Right lung (tissue), 5 donors: ENCODE data around the gene LY6G6C. TPM values are rescaled to one million over a fixed set of nuclear protein-coding genes. Genes with fewer than 3 reads are reported as not detected.
A peak's percentile ranks its signal among the peaks of the same experiment; 100 is the strongest.

Source experiments
- DNase-seq, 2 donors: peaks; one replicate each; pipeline ENCODE4 v3.0.0-alpha.2; 2013
- polyA plus RNA-seq, 5 donors: library from polyadenylated mRNA; unstranded; fragments of 120-200 nt; gene quantifications; one replicate each; pipeline versions ENCODE4 v1.2.1 to v1.2.3, GENCODE V29; 2013; ENCODE audit warnings: inconsistent platforms in 1 of 5, low replicate concordance in 1 of 5; ENCODE audit not compliant: insufficient read length in 5 of 5, insufficient read depth in 1 of 5

The LY6G6C gene
- polyA plus RNA-seq, 5 donors = 0.39 to 0.93 (median 0.65) TPM

- no peak for DNase-seq
Measured at GRCh38 chr6:31683591-31683990, 38.0 kb downstream of the LY6G6C start.

GRCh38 chr6:31681135-31681671 is 40.3 kb downstream of the LY6G6C start:
- DNase-seq = peak in 1 of 2 donors; percentile 52

- DNase-seq = peak; percentile 88 to 91
Measured at GRCh38 chr6:31680226-31681134, 41.1 kb downstream of the LY6G6C start, which contains the start of gene LY6G5C. LY6G5C (minus strand) TSS chr6:31681067; CDS start chr6:31680373, 694 bp downstream.

GRCh38 chr6:31677955-31678354 is 43.6 kb downstream of the LY6G6C start:
- DNase-seq = no peak

- DNase-seq = no peak
Measured at GRCh38 chr6:31676904-31677303, 44.6 kb downstream of the LY6G6C start.

- no peak for DNase-seq
Measured at GRCh38 chr6:31676322-31676903, 45.1 kb downstream of the LY6G6C start.

- DNase-seq = no peak
Measured at GRCh38 chr6:31669676-31670075, 51.9 kb downstream of the LY6G6C start, which contains the start of gene LY6G5B. LY6G5B (plus strand) TSS chr6:31669976; CDS start chr6:31670951, 975 bp downstream.

Other genes starting within 250 kb of the LY6G6C start
- 1 to 10 TPM in 4 of 5 donors, under 1 TPM in 1; 0.75 to 3.3 (median 1.8) TPM for gene MICB, start 223.6 kb downstream of the LY6G6C start, polyA plus RNA-seq
- gene MCCD1, start 192.8 kb downstream of the LY6G6C start, polyA plus RNA-seq = under 1 TPM in 1 of 5 donors, not detected in 4; 0.16 TPM
- gene DDX39B, start 179.7 kb downstream of the LY6G6C start, polyA plus RNA-seq = 100 to 1,000 TPM; 573 to 737 (median 621) TPM
- 1 to 10 TPM; 2.6 to 6.4 (median 4.1) TPM for gene ATP6V1G2, start 175.1 kb downstream of the LY6G6C start, polyA plus RNA-seq
- gene NFKBIL1, start 174.1 kb downstream of the LY6G6C start, polyA plus RNA-seq = 10 to 100 TPM; 16.7 to 26.2 (median 20.0) TPM
- gene LTA, start 149.5 kb downstream of the LY6G6C start, polyA plus RNA-seq = under 1 TPM; 0.16 to 0.52 (median 0.35) TPM
- under 1 TPM in 4 of 5 donors, not detected in 1; 0.21 to 0.48 (median 0.23) TPM for gene TNF, start 146.2 kb downstream of the LY6G6C start, polyA plus RNA-seq
- gene LTB, start 139.3 kb downstream of the LY6G6C start, polyA plus RNA-seq = 1 to 10 TPM; 2.4 to 4.7 (median 2.5) TPM
- gene LST1, start 135.5 kb downstream of the LY6G6C start, polyA plus RNA-seq = 1 to 10 TPM; 5.4 to 9.2 (median 6.6) TPM
- gene NCR3, start 128.7 kb downstream of the LY6G6C start, polyA plus RNA-seq = under 1 TPM in 4 of 5 donors, not detected in 1; 0.21 to 0.73 (median 0.39) TPM
- 10 to 100 TPM; 18.6 to 25.9 (median 21.7) TPM for gene AIF1, start 106.5 kb downstream of the LY6G6C start, polyA plus RNA-seq
- 100 to 1,000 TPM; 128 to 193 (median 141) TPM for gene PRRC2A, start 101.0 kb downstream of the LY6G6C start, polyA plus RNA-seq
- 100 to 1,000 TPM; 171 to 262 (median 214) TPM for gene BAG6, start 69.1 kb downstream of the LY6G6C start, polyA plus RNA-seq
- gene APOM, start 65.9 kb downstream of the LY6G6C start, polyA plus RNA-seq = 10 to 100 TPM in 1 of 5 donors, 1 to 10 TPM in 4; 4.5 to 12.0 (median 6.3) TPM
- 10 to 100 TPM; 15.3 to 19.6 (median 16.6) TPM for gene C6orf47, start 61.0 kb downstream of the LY6G6C start, polyA plus RNA-seq
- 10 to 100 TPM; 17.9 to 23.6 (median 21.5) TPM for gene GPANK1, start 56.7 kb downstream of the LY6G6C start, polyA plus RNA-seq
- 100 to 1,000 TPM; 172 to 193 (median 189) TPM for gene CSNK2B, start 55.7 kb downstream of the LY6G6C start, polyA plus RNA-seq
- 10 to 100 TPM; 24.1 to 40.6 (median 31.2) TPM for gene LY6G5B, start 51.8 kb downstream of the LY6G6C start, polyA plus RNA-seq
- 1 to 10 TPM; 2.7 to 5.0 (median 4.4) TPM for gene LY6G5C, start 40.7 kb downstream of the LY6G6C start, polyA plus RNA-seq
- gene ABHD16A, start 18.4 kb downstream of the LY6G6C start, polyA plus RNA-seq = 10 to 100 TPM; 48.7 to 64.2 (median 59.9) TPM
- gene LY6G6F, start 14.9 kb downstream of the LY6G6C start, polyA plus RNA-seq = 1 to 10 TPM in 3 of 5 donors, under 1 TPM in 1, not detected in 1; 0.88 to 1.5 (median 1.2) TPM
- gene LY6G6D, start 6.4 kb downstream of the LY6G6C start, polyA plus RNA-seq = under 1 TPM in 3 of 5 donors, not detected in 2; 0.48 to 0.88 (median 0.80) TPM
- gene MPIG6B, start 1.6 kb upstream of the LY6G6C start, polyA plus RNA-seq = 1 to 10 TPM; 2.4 to 3.8 (median 3.0) TPM
- gene DDAH2, start 7.6 kb upstream of the LY6G6C start, polyA plus RNA-seq = 100 to 1,000 TPM; 137 to 213 (median 159) TPM
- 100 to 1,000 TPM; 265 to 287 (median 272) TPM for gene CLIC1, start 14.8 kb upstream of the LY6G6C start, polyA plus RNA-seq
- gene MSH5, start 18.3 kb upstream of the LY6G6C start, polyA plus RNA-seq = 10 to 100 TPM; 27.3 to 45.6 (median 29.6) TPM
- 10 to 100 TPM in 1 of 5 donors, 1 to 10 TPM in 4; 6.6 to 12.2 (median 8.2) TPM for gene SAPCD1, start 40.9 kb upstream of the LY6G6C start, polyA plus RNA-seq
- gene VWA7, start 55.6 kb upstream of the LY6G6C start, polyA plus RNA-seq = 1 to 10 TPM; 1.6 to 3.7 (median 2.0) TPM
- 10 to 100 TPM; 32.5 to 52.1 (median 38.9) TPM for gene VARS1, start 74.0 kb upstream of the LY6G6C start, polyA plus RNA-seq
- 10 to 100 TPM; 78.9 to 89.9 (median 81.8) TPM for gene LSM2, start 85.2 kb upstream of the LY6G6C start, polyA plus RNA-seq
- 1 to 10 TPM; 2.9 to 4.6 (median 3.5) TPM for gene HSPA1L, start 93.5 kb upstream of the LY6G6C start, polyA plus RNA-seq
- 100 to 1,000 TPM in 2 of 5 donors, 10 to 100 TPM in 3; 56.8 to 137 (median 68.3) TPM for gene HSPA1A, start 93.8 kb upstream of the LY6G6C start, polyA plus RNA-seq
- gene HSPA1B, start 106.0 kb upstream of the LY6G6C start, polyA plus RNA-seq = 100 to 1,000 TPM in 2 of 5 donors, 10 to 100 TPM in 3; 63.8 to 137 (median 79.9) TPM
- 10 to 100 TPM; 22.3 to 31.1 (median 29.1) TPM for gene NEU1, start 141.1 kb upstream of the LY6G6C start, polyA plus RNA-seq
- 10 to 100 TPM; 10.2 to 24.4 (median 19.1) TPM for gene SLC44A4, start 157.3 kb upstream of the LY6G6C start, polyA plus RNA-seq
- 10 to 100 TPM; 59.7 to 83.8 (median 74.1) TPM for gene EHMT2, start 176.0 kb upstream of the LY6G6C start, polyA plus RNA-seq
- gene ZBTB12, start 180.3 kb upstream of the LY6G6C start, polyA plus RNA-seq = 10 to 100 TPM; 17.0 to 24.5 (median 21.3) TPM
- gene C2, start 206.0 kb upstream of the LY6G6C start, polyA plus RNA-seq = 1 to 10 TPM; 3.6 to 7.4 (median 6.0) TPM
- gene CFB, start 224.3 kb upstream of the LY6G6C start, polyA plus RNA-seq = 1 to 10 TPM; 2.1 to 8.6 (median 4.3) TPM
- 10 to 100 TPM; 76.5 to 93.4 (median 81.9) TPM for gene NELFE, start 237.2 kb upstream of the LY6G6C start, polyA plus RNA-seq
- gene SKIC2, start 237.4 kb upstream of the LY6G6C start, polyA plus RNA-seq = 10 to 100 TPM; 32.1 to 43.2 (median 41.7) TPM